Fibroblast of lung (primary cell): ENCODE data around the gene PUS1. TPM values are rescaled to one million over a fixed set of nuclear protein-coding genes. Genes with fewer than 3 reads are reported as not detected.
"Not testable (repeated sequence)": the region's sequence is repeated elsewhere in the genome, so short reads cannot be mapped to it uniquely, and the experiment has no call there.

Source experiments
- DNase-seq, 2 donors: peaks; one replicate each; pipeline versions ENCODE4 v3.0.0 to v3.0.0-alpha.2; 2010; ENCODE audit warnings: low read depth in 2 of 2
- H2AFZ ChIP-seq: 2 replicates; pipeline ENCODE4 v1.5.1; 2012; ENCODE audit warnings: low read length, control low read depth, inconsistent platforms
- H3K27ac ChIP-seq: 2 replicates; pipeline ENCODE4 v1.5.1; 2011; ENCODE audit warnings: low read length, control low read depth; ENCODE audit not compliant: insufficient read depth
- H3K27me3 ChIP-seq: 2 replicates; pipeline ENCODE4 v1.5.1; 2011; ENCODE audit warnings: mild to moderate bottlenecking, low read length; ENCODE audit not compliant: control insufficient read depth, insufficient read depth
- H3K36me3 ChIP-seq: 2 replicates; pipeline ENCODE4 v1.5.1; 2011; ENCODE audit warnings: low read length; ENCODE audit not compliant: control insufficient read depth, insufficient read depth
- H3K4me1 ChIP-seq: 2 replicates; pipeline ENCODE4 v1.5.1; 2011; ENCODE audit warnings: low read length; ENCODE audit not compliant: control insufficient read depth, insufficient read depth; ENCODE audit errors: extremely low read depth
- H3K4me2 ChIP-seq: 2 replicates; pipeline ENCODE4 v1.5.1; 2011; ENCODE audit warnings: low read length, control low read depth; ENCODE audit not compliant: insufficient read depth; ENCODE audit errors: extremely low read depth
- H3K4me3 ChIP-seq, 4 experiments: fragments of 200-600 bp in 1 of 4; sonication (generic) in 1 of 4; replicated peaks in 1 of 4; 2 replicates each; pipeline ENCODE4 v1.5.1; 2011 to 2016; ENCODE audit warnings: low read length in 4 of 4, low read depth in 3 of 4, mild to moderate bottlenecking in 3 of 4, control low read depth in 2 of 4, inconsistent platforms in 1 of 4, mixed read lengths in 1 of 4; ENCODE audit not compliant: insufficient read depth in 1 of 4; ENCODE audit errors: control extremely low read depth in 1 of 4
- H3K79me2 ChIP-seq: 2 replicates; pipeline ENCODE4 v1.5.1; 2012; ENCODE audit warnings: mild to moderate bottlenecking, low read length, inconsistent platforms; ENCODE audit not compliant: control insufficient read depth, insufficient read depth
- H3K9ac ChIP-seq: 2 replicates; pipeline ENCODE4 v1.5.1; 2011; ENCODE audit warnings: mild to moderate bottlenecking, low read length, control low read depth; ENCODE audit not compliant: insufficient read depth
- H3K9me3 ChIP-seq: 2 replicates; pipeline ENCODE4 v1.5.1; 2012; ENCODE audit warnings: low read depth, low read length; ENCODE audit not compliant: control insufficient read depth, insufficient read depth
- H4K20me1 ChIP-seq: 2 replicates; pipeline ENCODE4 v1.5.1; 2011; ENCODE audit warnings: low read length; ENCODE audit not compliant: control insufficient read depth, insufficient read depth; ENCODE audit errors: extremely low read depth
- EZH2 ChIP-seq: IDR thresholded peaks from 2 replicates; pipeline ENCODE4 v1.5.1; 2012; ENCODE audit warnings: low read length, control low read depth, mild to moderate bottlenecking; ENCODE audit errors: missing control alignments
- polyA plus RNA-seq, 2 donors: library from polyadenylated mRNA; depleted of rRNA in 1 of 2; stranded (reverse) in 1 of 2; unstranded in 1 of 2; fragments of >200 nt; gene quantifications; 2 replicates each; pipeline ENCODE4 v1.2.1, GENCODE V29; 2011 to 2012; ENCODE audit warnings: missing spikeins in 1 of 2
- total RNA-seq: library from RNA; depleted of rRNA; stranded (reverse); fragments of >200 nt; gene quantifications from 2 replicates; pipeline ENCODE4 v1.2.1, GENCODE V29; 2014
- TF ChIP-seq, protein P1 (sequence below), 2 donors: IDR thresholded peaks in 1 of 2; conservative IDR thresholded peaks in 1 of 2; 1 replicate in 1 of 2; 2 replicates in 1 of 2; pipeline ENCODE4 v1.5.1; 2011 to 2012; ENCODE audit warnings: low read length in 2 of 2, control low read depth in 1 of 2, inconsistent platforms in 1 of 2, low read depth in 1 of 2, mild to moderate bottlenecking in 1 of 2

The PUS1 gene
- total and polyA plus RNA-seq, 2 donors (not counting 1 experiment from before 2014, with no cell fraction given): 8.3 to 10.1 TPM

DNA sequence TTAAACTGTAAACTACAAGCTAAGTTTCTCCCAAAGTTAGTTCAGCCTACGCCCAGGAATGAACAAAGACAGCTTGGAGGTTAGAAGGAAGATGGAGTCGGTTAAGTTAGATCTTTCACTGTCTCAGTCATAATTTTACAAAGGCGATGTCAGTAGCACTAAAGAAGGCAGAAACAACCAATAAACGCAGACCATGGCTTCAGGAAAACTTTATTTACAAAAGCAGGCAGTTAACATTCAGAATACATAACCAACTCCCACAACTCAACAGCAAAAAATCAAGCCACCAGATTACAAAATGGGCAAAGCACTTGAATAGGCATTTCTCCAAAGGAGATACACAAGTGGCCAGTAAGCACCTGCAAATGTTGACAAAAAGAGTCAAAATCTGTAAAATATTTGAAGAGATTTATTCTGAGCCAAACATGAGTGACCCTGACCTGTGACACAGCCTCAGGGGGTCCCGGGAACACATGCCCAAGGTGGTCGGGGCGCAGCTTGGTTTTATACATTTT, 43.5 kb upstream of the PUS1 start:
- no peak overlapping the region for H3K27ac ChIP-seq
- no peak for DNase-seq
- H3K4me1 ChIP-seq: no peaks in the 10 kb centered on the region
- no peaks in the 10 kb centered on the region for H4K20me1 ChIP-seq
- H3K9ac ChIP-seq: no peak overlapping the region
- no peaks in the 10 kb centered on the region for H3K79me2 ChIP-seq
- H3K36me3 ChIP-seq: no peaks in the 10 kb centered on the region
- no peak for TF ChIP-seq EZH2
- TF ChIP-seq, protein P1, sequence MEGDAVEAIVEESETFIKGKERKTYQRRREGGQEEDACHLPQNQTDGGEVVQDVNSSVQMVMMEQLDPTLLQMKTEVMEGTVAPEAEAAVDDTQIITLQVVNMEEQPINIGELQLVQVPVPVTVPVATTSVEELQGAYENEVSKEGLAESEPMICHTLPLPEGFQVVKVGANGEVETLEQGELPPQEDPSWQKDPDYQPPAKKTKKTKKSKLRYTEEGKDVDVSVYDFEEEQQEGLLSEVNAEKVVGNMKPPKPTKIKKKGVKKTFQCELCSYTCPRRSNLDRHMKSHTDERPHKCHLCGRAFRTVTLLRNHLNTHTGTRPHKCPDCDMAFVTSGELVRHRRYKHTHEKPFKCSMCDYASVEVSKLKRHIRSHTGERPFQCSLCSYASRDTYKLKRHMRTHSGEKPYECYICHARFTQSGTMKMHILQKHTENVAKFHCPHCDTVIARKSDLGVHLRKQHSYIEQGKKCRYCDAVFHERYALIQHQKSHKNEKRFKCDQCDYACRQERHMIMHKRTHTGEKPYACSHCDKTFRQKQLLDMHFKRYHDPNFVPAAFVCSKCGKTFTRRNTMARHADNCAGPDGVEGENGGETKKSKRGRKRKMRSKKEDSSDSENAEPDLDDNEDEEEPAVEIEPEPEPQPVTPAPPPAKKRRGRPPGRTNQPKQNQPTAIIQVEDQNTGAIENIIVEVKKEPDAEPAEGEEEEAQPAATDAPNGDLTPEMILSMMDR (conservative IDR thresholded peaks at IDR 0.05 in 1 of 2, IDR thresholded peaks at IDR 0.05 in 1 of 2; ENCODE audit: low read depth in 1 of 2, low read length in 2 of 2): no peak
- H3K27me3 ChIP-seq: peaks cover 2% of the 10 kb centered on the region
- no peaks in the 10 kb centered on the region for H3K9me3 ChIP-seq
- no peak overlapping the region for H3K4me3 ChIP-seq
- H3K4me2 ChIP-seq: no peak overlapping the region
- H2AFZ ChIP-seq: no peak overlapping the region

DNA sequence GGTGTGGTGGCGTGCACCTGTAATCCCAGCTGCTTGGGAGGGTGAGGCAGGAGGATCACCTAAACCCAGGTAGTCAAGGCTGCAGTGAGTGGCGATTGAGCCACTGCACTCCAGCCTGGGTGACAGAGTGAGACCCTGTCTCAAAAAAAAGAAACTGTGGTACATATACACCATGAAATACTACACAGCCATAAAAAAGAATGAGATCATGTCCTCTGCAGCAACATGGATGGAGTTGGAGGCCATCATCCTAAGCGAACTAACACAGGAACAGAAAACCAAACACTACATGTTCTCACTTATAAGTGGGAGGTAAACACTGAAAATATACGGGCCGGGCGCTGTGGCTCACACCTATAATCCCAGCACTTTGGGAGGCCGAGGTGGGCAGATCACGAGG, 37.4 kb upstream of the PUS1 start:
- H4K20me1 ChIP-seq, H3K9me3 ChIP-seq, H3K27ac ChIP-seq, DNase-seq, H2AFZ ChIP-seq, H3K27me3 ChIP-seq, H3K36me3 ChIP-seq, H3K4me1 ChIP-seq, H3K4me2 ChIP-seq, H3K79me2 ChIP-seq, H3K4me3 ChIP-seq, H3K9ac ChIP-seq: not testable (repeated sequence)

DNA sequence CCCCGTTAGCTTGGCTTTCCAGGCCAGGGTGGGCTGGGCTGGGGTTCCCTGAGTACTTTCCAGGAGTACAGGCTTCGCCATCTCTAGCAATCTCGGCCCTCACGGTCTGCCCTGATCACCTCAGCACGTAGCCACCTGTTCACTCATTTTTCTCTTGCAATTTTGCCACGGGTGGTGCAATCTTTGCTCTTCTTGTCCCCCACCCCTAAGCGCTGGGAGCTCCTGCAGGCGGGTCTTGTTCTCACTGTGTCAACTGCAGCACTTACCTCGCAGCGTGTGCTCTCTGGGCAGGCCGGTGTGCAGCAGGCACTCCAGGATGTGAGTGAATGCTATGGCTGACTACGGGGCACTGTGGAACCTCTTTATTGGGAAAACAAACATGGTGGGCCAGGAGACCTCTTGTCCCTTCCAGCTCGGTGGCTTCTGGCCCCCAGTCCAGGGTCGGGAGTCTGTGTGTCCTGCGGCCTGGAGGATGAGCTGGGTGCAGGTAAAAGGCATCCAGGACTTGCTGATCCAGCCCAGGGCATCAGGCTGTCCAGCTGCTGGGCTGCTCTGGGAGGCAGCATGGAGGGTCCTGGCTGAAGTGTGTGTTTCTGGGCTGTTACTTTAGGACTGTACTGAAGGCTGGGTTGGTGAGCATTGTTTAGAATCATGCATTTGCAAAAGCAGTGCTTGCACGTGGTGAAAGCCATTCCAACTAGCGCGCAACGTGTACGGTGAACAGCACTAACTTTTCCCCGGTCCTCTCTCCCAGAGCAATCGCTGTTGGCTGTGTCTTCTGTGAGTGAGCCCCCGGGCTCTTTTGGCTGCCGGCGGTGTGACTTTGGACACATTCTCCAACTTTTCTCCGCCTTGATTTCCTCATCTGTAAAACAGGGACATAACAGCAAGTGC, 36.1 kb upstream of the PUS1 start:
- Histone ChIP-seq H3K9me3 (no peaks in the 10 kb centered on the region), H3K4me1 (peaks cover 7% of the 10 kb centered on the region), H3K36me3 (no peaks in the 10 kb centered on the region), H3K4me3 (no peak overlapping the region), H4K20me1 (no peaks in the 10 kb centered on the region), H3K4me2 (no peak overlapping the region), H2AFZ (no peak overlapping the region), H3K9ac (no peak overlapping the region), H3K79me2 (peaks cover 4% of the 10 kb centered on the region), H3K27me3 (no peaks in the 10 kb centered on the region), H3K27ac (no peak overlapping the region)
- TF ChIP-seq, protein P1 (conservative IDR thresholded peaks at IDR 0.05 in 1 of 2, IDR thresholded peaks at IDR 0.05 in 1 of 2; ENCODE audit: low read depth in 1 of 2, low read length in 2 of 2): no peak
- DNase-seq: no peak
